Measurements from ENCODE around the gene PTPRE. TPM values are rescaled to one million over a fixed set of nuclear protein-coding genes. Genes with fewer than 3 reads are reported as not detected.

PTPRE gene
- total and polyA plus RNA-seq, 4 donors: 1.5 to 12.5 (median 3.7) TPM

DNA sequence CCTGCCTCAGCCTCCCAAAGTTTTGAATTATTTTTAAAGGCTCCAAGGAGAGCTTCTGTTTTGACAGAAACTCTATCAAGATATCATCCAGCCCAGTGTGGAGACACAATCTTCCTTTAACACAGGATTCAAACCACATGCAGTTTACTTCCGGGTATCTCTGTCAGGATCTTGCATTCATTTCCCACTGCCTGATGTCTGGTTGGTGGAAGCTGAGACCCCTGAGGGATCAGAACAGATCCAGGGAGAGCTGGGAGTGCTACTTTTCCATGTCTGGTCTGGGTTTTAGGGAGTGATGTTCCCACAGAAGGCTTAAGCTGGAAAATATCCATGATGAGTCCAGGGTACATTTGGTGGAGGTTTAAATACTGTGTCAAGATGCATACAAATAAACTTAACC is 16.7 kb downstream of the PTPRE start:
- Histone ChIP-seq H3K27me3 (ENCODE audit: control insufficient read depth in 4 of 4, insufficient read depth in 4 of 4, low read length in 3 of 4) (no peaks in the 10 kb centered on the region), H3K4me3 (ENCODE audit: low read depth in 1 of 3, low read length in 3 of 3) (no peak overlapping the region), H3K36me3 (ENCODE audit: control insufficient read depth in 4 of 4, insufficient read depth in 3 of 4, low read depth in 1 of 4, low read length in 3 of 4) (no peaks in the 10 kb centered on the region), H3K27ac (ENCODE audit: low read depth in 1 of 2, low read length in 2 of 2) (no peak overlapping the region), H3K4me1 (ENCODE audit: control insufficient read depth in 4 of 4, insufficient read depth in 4 of 4, low read length in 3 of 4) (no peaks in the 10 kb centered on the region), H3K9me3 (ENCODE audit: control insufficient read depth in 4 of 4, low read length in 3 of 4) (no peaks in the 10 kb centered on the region), H3K9ac (ENCODE audit: low read depth in 1 of 2, low read length in 2 of 2) (no peak overlapping the region)
- DNase-seq (ENCODE audit: low spot score): no peak
- TF ChIP-seq, protein P1, sequence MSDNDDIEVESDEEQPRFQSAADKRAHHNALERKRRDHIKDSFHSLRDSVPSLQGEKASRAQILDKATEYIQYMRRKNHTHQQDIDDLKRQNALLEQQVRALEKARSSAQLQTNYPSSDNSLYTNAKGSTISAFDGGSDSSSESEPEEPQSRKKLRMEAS (IDR thresholded peaks at IDR 0.05): no peak
- TF ChIP-seq, protein P2, sequence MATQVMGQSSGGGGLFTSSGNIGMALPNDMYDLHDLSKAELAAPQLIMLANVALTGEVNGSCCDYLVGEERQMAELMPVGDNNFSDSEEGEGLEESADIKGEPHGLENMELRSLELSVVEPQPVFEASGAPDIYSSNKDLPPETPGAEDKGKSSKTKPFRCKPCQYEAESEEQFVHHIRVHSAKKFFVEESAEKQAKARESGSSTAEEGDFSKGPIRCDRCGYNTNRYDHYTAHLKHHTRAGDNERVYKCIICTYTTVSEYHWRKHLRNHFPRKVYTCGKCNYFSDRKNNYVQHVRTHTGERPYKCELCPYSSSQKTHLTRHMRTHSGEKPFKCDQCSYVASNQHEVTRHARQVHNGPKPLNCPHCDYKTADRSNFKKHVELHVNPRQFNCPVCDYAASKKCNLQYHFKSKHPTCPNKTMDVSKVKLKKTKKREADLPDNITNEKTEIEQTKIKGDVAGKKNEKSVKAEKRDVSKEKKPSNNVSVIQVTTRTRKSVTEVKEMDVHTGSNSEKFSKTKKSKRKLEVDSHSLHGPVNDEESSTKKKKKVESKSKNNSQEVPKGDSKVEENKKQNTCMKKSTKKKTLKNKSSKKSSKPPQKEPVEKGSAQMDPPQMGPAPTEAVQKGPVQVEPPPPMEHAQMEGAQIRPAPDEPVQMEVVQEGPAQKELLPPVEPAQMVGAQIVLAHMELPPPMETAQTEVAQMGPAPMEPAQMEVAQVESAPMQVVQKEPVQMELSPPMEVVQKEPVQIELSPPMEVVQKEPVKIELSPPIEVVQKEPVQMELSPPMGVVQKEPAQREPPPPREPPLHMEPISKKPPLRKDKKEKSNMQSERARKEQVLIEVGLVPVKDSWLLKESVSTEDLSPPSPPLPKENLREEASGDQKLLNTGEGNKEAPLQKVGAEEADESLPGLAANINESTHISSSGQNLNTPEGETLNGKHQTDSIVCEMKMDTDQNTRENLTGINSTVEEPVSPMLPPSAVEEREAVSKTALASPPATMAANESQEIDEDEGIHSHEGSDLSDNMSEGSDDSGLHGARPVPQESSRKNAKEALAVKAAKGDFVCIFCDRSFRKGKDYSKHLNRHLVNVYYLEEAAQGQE (IDR thresholded peaks at IDR 0.05): no peak
- no peak for TF ChIP-seq EGR1 (IDR thresholded peaks at IDR 0.05; ENCODE audit: low read depth in 2 of 2)
- TF ChIP-seq RAD21 (IDR thresholded peaks at IDR 0.05): no peak
- TF ChIP-seq SP1 (IDR thresholded peaks at IDR 0.05): no peak
- 75% methylated on average over 1 of the region's 1 CpG for WGBS

DNA sequence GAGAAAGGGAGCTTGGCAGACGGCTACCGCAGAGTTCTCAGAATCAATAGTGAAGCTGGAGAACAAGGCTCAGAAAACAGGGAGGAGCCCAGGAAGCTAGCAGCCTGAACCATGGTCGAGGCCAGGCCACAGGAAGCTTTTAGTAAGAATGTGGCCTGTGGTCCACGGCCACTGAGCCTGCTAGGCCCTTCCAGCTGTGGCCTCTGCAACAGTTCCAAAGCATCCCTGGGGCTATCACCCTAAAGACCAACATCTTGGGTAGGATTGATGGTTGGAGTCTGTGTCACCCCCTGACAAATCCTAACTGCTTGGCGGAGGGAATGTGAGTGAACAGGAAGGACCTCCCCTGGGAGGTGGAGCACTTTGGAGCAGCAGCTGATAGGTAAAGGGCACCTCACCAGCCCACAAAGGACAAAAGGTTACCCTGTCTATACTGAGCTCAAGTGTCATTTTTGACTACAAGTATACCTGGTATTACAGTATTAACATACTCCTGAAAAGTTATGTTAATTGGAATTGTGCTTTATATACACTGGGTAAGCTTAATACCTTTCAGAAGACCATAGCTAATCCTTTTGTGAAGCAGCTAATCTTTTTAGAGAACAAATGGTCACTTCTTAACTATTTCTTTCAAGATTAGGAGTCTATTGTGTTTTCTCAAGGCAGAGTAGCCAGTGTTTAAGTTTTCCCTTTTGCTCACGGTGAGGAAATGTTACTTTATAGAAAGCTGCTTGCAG is 18.7 kb downstream of the PTPRE start:
- no peaks in the 10 kb centered on the region for H3K36me3 ChIP-seq (ENCODE audit: control insufficient read depth in 4 of 4, insufficient read depth in 3 of 4, low read depth in 1 of 4, low read length in 3 of 4)

DNA sequence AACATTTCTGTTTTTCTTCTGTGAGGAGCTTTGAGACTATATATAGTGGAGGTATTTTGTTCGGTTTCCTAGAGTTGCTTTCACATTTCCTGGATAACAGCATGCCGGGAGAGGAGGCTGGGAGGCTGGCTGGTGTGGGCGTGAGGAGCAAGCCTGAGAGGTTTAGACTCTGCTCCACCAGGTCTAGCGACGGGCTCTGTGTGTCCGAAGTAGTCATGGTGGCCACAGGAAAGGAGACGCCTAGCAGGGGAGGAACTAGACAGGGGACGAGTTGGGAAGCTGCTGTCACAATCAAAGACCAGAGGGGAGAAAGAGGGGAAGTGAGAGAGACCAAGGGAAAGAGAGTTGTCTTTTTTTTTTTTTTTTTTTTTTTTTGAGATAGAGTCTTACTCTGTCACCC is 19.6 kb downstream of the PTPRE start:
- H3K9ac ChIP-seq (ENCODE audit: low read depth in 1 of 2, low read length in 2 of 2): no peak overlapping the region
- no peak overlapping the region for H3K4me3 ChIP-seq (ENCODE audit: low read depth in 1 of 3, low read length in 3 of 3)
- no peaks in the 10 kb centered on the region for H3K27me3 ChIP-seq (ENCODE audit: control insufficient read depth in 4 of 4, insufficient read depth in 4 of 4, low read length in 3 of 4)
- H3K9me3 ChIP-seq (ENCODE audit: control insufficient read depth in 4 of 4, low read length in 3 of 4): no peaks in the 10 kb centered on the region
- no peaks in the 10 kb centered on the region for H3K36me3 ChIP-seq (ENCODE audit: control insufficient read depth in 4 of 4, insufficient read depth in 3 of 4, low read depth in 1 of 4, low read length in 3 of 4)
- H3K4me1 ChIP-seq (ENCODE audit: control insufficient read depth in 4 of 4, insufficient read depth in 4 of 4, low read length in 3 of 4): no peaks in the 10 kb centered on the region
- H3K27ac ChIP-seq (ENCODE audit: low read depth in 1 of 2, low read length in 2 of 2): no peak overlapping the region
- 74% methylated on average over 8 of the region's 8 CpGs for WGBS
- no peak for DNase-seq (ENCODE audit: low spot score)
- TF ChIP-seq, protein P1 (IDR thresholded peaks at IDR 0.05): no peak
- TF ChIP-seq RAD21 (IDR thresholded peaks at IDR 0.05): no peak
- TF ChIP-seq HNF4G (IDR thresholded peaks at IDR 0.05): no peak

More for the DNA sequence above, 18.7 kb downstream of the PTPRE start:
- no peaks in the 10 kb centered on the region for H3K9me3 ChIP-seq (ENCODE audit: control insufficient read depth in 4 of 4, low read length in 3 of 4)
- no peaks in the 10 kb centered on the region for H3K27me3 ChIP-seq (ENCODE audit: control insufficient read depth in 4 of 4, insufficient read depth in 4 of 4, low read length in 3 of 4)
- TF ChIP-seq GABPA (IDR thresholded peaks at IDR 0.05 in 1 of 2, conservative IDR thresholded peaks at IDR 0.05 in 1 of 2) (no peak), EGR1 (IDR thresholded peaks at IDR 0.05; ENCODE audit: low read depth in 2 of 2) (no peak), NR2F2 (IDR thresholded peaks at IDR 0.05) (no peak), YY1 (IDR thresholded peaks at IDR 0.05) (no peak), FOXA1 (IDR thresholded peaks at IDR 0.05) (no peak), RXRA (IDR thresholded peaks at IDR 0.05) (no peak), SP1 (IDR thresholded peaks at IDR 0.05) (no peak), JUND (IDR thresholded peaks at IDR 0.05) (no peak), FOXA2 (IDR thresholded peaks at IDR 0.05) (no peak), HNF4A (conservative IDR thresholded peaks at IDR 0.05) (no peak), RAD21 (IDR thresholded peaks at IDR 0.05) (no peak)
- TF ChIP-seq, protein P3, sequence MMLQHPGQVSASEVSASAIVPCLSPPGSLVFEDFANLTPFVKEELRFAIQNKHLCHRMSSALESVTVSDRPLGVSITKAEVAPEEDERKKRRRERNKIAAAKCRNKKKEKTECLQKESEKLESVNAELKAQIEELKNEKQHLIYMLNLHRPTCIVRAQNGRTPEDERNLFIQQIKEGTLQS (IDR thresholded peaks at IDR 0.05): no peak
- H3K4me1 ChIP-seq (ENCODE audit: control insufficient read depth in 4 of 4, insufficient read depth in 4 of 4, low read length in 3 of 4): no peaks in the 10 kb centered on the region
- WGBS: 70% methylated on average over 6 of the region's 6 CpGs
- no peak overlapping the region for H3K4me3 ChIP-seq (ENCODE audit: low read depth in 1 of 3, low read length in 3 of 3)
- no peak overlapping the region for H3K9ac ChIP-seq (ENCODE audit: low read depth in 1 of 2, low read length in 2 of 2)
- DNase-seq (ENCODE audit: low spot score): no peak
- no peak overlapping the region for H3K27ac ChIP-seq (ENCODE audit: low read depth in 1 of 2, low read length in 2 of 2)

Measured in liver (tissue), 9 donors.